Testis (tissue), 3 donors: ENCODE measurements around the gene SLC30A4. TPM values are rescaled to one million over a fixed set of nuclear protein-coding genes. Genes with fewer than 3 reads are reported as not detected.

Experiments used
- DNase-seq: peaks from one replicate; pipeline ENCODE4 v3.0.0-alpha.2; 2019
- H3K27ac ChIP-seq, 2 donors: fragments of 200-600 bp; sonication (generic); one replicate each; pipeline ENCODE4 v1.5.1; 2019
- H3K27me3 ChIP-seq: fragments of 200-600 bp; sonication (generic); one replicate; pipeline ENCODE4 v1.5.1; 2019
- H3K36me3 ChIP-seq: fragments of 200-600 bp; sonication (generic); one replicate; pipeline ENCODE4 v1.5.1; 2017; ENCODE audit warnings: low read depth; ENCODE audit errors: missing control alignments
- H3K4me1 ChIP-seq: fragments of 200-600 bp; sonication (generic); one replicate; pipeline ENCODE4 v1.5.1; 2019
- H3K4me3 ChIP-seq, 2 donors: fragments of 200-600 bp; sonication (generic); one replicate each; pipeline ENCODE4 v1.5.1; 2017 to 2019
- H3K9me3 ChIP-seq: fragments of 200-600 bp; sonication (generic); one replicate; pipeline ENCODE4 v1.5.1; 2017
- POLR2A ChIP-seq: fragments of 450-650 bp; IDR thresholded peaks from one replicate; pipeline ENCODE4 v1.6.1; 2017; ENCODE audit warnings: antibody characterized with exemption, mild to moderate bottlenecking, moderate library complexity
- WGBS, 2 donors: methylation state at CpG; one replicate each; pipeline ENCODE4 v1.1.5; 2018; 5-methylcytosine and 5-hydroxymethylcytosine counted together
- intact Hi-C: fragments of 100-400 bp; cut with DNase I; formaldehyde crosslinking; loops from one replicate; pipeline ENCODE4 v1.15.1; 2023; ENCODE audit warnings: low total_unique reads
- polyA plus RNA-seq: library from polyadenylated mRNA; stranded (reverse); fragments of 350-450 nt; fragmentation: Illumina TruSeq; extraction: RNeasy Lipid Tissue Mini Kit (QIAGEN cat#74804); gene quantifications from one replicate; pipeline ENCODE4 v1.2.3, GENCODE V29; 2014; ENCODE audit warnings: low read depth, low replicate concordance; ENCODE audit not compliant: insufficient read depth
- total RNA-seq, 2 donors: library from RNA; depleted of rRNA; stranded (reverse); fragments of >200 nt; gene quantifications; one replicate each; pipeline ENCODE4 v1.2.3, GENCODE V29; 2016
- TF ChIP-seq, protein P1 (sequence below), 3 experiments: fragments of 450-650 bp in 2 of 3; fragments of 200-600 bp in 1 of 3; sonication (generic) in 1 of 3; IDR thresholded peaks; one replicate each; pipeline ENCODE4 v1.5.1; 2016 to 2019; ENCODE audit warnings: antibody characterized with exemption in 3 of 3, mild to moderate bottlenecking in 2 of 3, moderate library complexity in 1 of 3

Gene SLC30A4
- total and polyA plus RNA-seq, 3 donors from 2014 or later: 18.8 to 32.6 (median 28.1) TPM

DNA sequence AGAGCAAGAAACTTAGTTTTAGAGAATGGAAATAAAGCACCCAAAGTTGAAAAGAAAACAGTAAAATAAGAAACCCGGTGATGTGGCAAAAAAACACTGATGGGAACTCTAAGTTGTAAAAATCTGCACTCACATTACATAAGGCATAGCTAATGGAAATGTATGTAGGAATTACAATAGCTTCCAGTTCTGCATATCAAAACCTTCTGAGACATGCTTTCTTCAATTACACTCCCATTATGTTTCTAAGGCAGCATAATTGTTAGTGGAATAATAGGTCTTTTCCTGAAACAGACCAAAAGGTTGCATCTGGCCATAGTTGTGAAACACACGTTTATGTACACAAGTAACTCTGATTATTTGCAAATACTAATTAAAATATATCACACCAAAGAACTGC, 41.4 kb downstream of the SLC30A4 start:
- Histone ChIP-seq H3K27ac (no peak overlapping the region), H3K4me3 (no peak overlapping the region), H3K4me1 (no peaks in the 10 kb centered on the region), H3K9me3 (no peaks in the 10 kb centered on the region), H3K36me3 (no peaks in the 10 kb centered on the region), H3K27me3 (no peaks in the 10 kb centered on the region)
- no peak for DNase-seq
- 76% methylated on average over 2 of the region's 2 CpGs for WGBS, 2 donors
- intact Hi-C loops: no loop called here
- TF ChIP-seq, protein P1, sequence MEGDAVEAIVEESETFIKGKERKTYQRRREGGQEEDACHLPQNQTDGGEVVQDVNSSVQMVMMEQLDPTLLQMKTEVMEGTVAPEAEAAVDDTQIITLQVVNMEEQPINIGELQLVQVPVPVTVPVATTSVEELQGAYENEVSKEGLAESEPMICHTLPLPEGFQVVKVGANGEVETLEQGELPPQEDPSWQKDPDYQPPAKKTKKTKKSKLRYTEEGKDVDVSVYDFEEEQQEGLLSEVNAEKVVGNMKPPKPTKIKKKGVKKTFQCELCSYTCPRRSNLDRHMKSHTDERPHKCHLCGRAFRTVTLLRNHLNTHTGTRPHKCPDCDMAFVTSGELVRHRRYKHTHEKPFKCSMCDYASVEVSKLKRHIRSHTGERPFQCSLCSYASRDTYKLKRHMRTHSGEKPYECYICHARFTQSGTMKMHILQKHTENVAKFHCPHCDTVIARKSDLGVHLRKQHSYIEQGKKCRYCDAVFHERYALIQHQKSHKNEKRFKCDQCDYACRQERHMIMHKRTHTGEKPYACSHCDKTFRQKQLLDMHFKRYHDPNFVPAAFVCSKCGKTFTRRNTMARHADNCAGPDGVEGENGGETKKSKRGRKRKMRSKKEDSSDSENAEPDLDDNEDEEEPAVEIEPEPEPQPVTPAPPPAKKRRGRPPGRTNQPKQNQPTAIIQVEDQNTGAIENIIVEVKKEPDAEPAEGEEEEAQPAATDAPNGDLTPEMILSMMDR (IDR thresholded peaks at IDR 0.05): no peak
- TF ChIP-seq POLR2A: no peak

GRCh38 chr15:45476410-45476809, 46.1 kb downstream of the SLC30A4 start:
- TF ChIP-seq POLR2A: no peak
- TF ChIP-seq, protein P1 (IDR thresholded peaks at IDR 0.05): no peak
- Histone ChIP-seq H3K27me3 (no peaks in the 10 kb centered on the region), H3K4me3 (no peak overlapping the region), H3K27ac (no peak overlapping the region), H3K4me1 (no peaks in the 10 kb centered on the region), H3K9me3 (no peaks in the 10 kb centered on the region), H3K36me3 (no peaks in the 10 kb centered on the region)
- WGBS, 2 donors: 70 to 75% methylated on average over 3 of the region's 3 CpGs
- intact Hi-C loops: no loop called here
- no peak for DNase-seq

DNA sequence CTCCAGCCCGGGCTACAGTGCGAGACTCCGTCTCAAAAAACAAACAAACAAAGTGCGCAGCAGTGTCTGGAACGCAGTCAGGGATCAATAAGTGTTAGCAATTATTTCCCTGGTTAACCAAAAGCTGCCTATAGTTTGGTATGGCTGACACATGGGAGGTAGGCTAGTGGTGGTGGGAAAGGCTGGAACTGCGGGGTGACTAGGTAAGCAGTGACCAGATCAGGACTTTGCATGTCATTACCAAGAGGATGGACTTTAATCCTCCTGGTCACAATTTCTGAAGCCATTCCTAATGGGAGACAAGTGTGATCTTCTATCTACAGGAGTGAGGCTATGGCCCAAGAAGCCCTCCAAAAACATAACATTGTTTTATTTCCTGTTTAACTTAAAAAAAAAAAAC, 47.8 kb downstream of the SLC30A4 start:
- no peak overlapping the region for H3K4me3 ChIP-seq
- no peaks in the 10 kb centered on the region for H3K9me3 ChIP-seq
- WGBS, 2 donors: 65 to 76% methylated on average over 6 of the region's 6 CpGs
- TF ChIP-seq, protein P1 (IDR thresholded peaks at IDR 0.05): no peak
- TF ChIP-seq POLR2A: no peak
- no peak for DNase-seq
- no peak overlapping the region for H3K27ac ChIP-seq
- H3K36me3 ChIP-seq: no peaks in the 10 kb centered on the region
- no peaks in the 10 kb centered on the region for H3K4me1 ChIP-seq
- intact Hi-C loops: no loop called here
- H3K27me3 ChIP-seq: no peaks in the 10 kb centered on the region

GRCh38 chr15:45473068-45473467, 49.5 kb downstream of the SLC30A4 start:
- no peak for TF ChIP-seq POLR2A
- TF ChIP-seq, protein P1 (IDR thresholded peaks at IDR 0.05): no peak
- H3K9me3 ChIP-seq: no peaks in the 10 kb centered on the region
- H3K27ac ChIP-seq: no peak overlapping the region
- intact Hi-C loops: no loop called here
- H3K27me3 ChIP-seq: no peaks in the 10 kb centered on the region
- no peaks in the 10 kb centered on the region for H3K4me1 ChIP-seq
- 58 to 69% methylated on average over 2 of the region's 2 CpGs for WGBS, 2 donors
- no peak overlapping the region for H3K4me3 ChIP-seq
- no peaks in the 10 kb centered on the region for H3K36me3 ChIP-seq
- DNase-seq: no peak

- no peak for DNase-seq
- Histone ChIP-seq H3K36me3 (no peaks in the 10 kb centered on the region), H3K4me1 (no peaks in the 10 kb centered on the region), H3K27ac (no peak overlapping the region), H3K27me3 (no peaks in the 10 kb centered on the region), H3K9me3 (no peaks in the 10 kb centered on the region), H3K4me3 (no peak overlapping the region)
- intact Hi-C loops: no loop called here
- 83 to 86% methylated on average over 8 of the region's 8 CpGs for WGBS, 2 donors
- TF ChIP-seq POLR2A: no peak
- TF ChIP-seq, protein P1 (IDR thresholded peaks at IDR 0.05): no peak
These were observed 51.4 kb downstream of the SLC30A4 start for GRCh38 chr15:45471151-45471550.
